HEK293T (cell line): ENCODE data around the gene SIAH3.

ENCODE experiments used
- ARNT ChIP-seq: fragments of 450-650 bp; IDR thresholded peaks from 2 replicates; pipeline ENCODE4 v1.6.1; 2017; ENCODE audit warnings: mild to moderate bottlenecking
- BHLHE40 ChIP-seq: fragments of 450-650 bp; IDR thresholded peaks from 2 replicates; pipeline ENCODE4 v1.6.1; 2016; ENCODE audit warnings: mild to moderate bottlenecking, moderate library complexity, borderline replicate concordance
- CTBP1 ChIP-seq: fragments of 450-650 bp; IDR thresholded peaks from 2 replicates; pipeline ENCODE4 v1.6.1; 2016; ENCODE audit warnings: borderline replicate concordance
- FOXK2 ChIP-seq: fragments of 450-650 bp; IDR thresholded peaks from 2 replicates; pipeline ENCODE4 v1.6.1; 2016; ENCODE audit warnings: mild to moderate bottlenecking
- FOXM1 ChIP-seq: fragments of 450-650 bp; IDR thresholded peaks from 2 replicates; pipeline ENCODE4 v1.6.1; 2017; ENCODE audit warnings: mild to moderate bottlenecking, borderline replicate concordance
- HDGF ChIP-seq: fragments of 450-650 bp; IDR thresholded peaks from 2 replicates; pipeline ENCODE4 v1.6.1; 2017; ENCODE audit warnings: antibody characterized with exemption, borderline replicate concordance
- L3MBTL2 ChIP-seq: fragments of 450-650 bp; conservative IDR thresholded peaks from 2 replicates; pipeline ENCODE4 v1.6.1; 2016; ENCODE audit warnings: mild to moderate bottlenecking
- NFRKB ChIP-seq: fragments of 450-650 bp; IDR thresholded peaks from 2 replicates; pipeline ENCODE4 v1.6.1; 2016; ENCODE audit warnings: mild to moderate bottlenecking, moderate library complexity
- SP1 ChIP-seq: fragments of 450-650 bp; IDR thresholded peaks from 2 replicates; pipeline ENCODE4 v1.6.1; 2017
- SUZ12 ChIP-seq: fragments of 450-650 bp; IDR thresholded peaks from 2 replicates; pipeline ENCODE4 v1.6.1; 2016; ENCODE audit warnings: mild to moderate bottlenecking
- TARDBP ChIP-seq: fragments of 450-650 bp; IDR thresholded peaks from 2 replicates; pipeline ENCODE4 v1.6.1; 2016
- ZNF384 ChIP-seq: fragments of 450-650 bp; IDR thresholded peaks from 2 replicates; pipeline ENCODE4 v1.6.1; 2016
- TF ChIP-seq, protein P1 (sequence below): fragments of 450-650 bp; IDR thresholded peaks from 2 replicates; pipeline ENCODE4 v1.6.1; 2016

DNA sequence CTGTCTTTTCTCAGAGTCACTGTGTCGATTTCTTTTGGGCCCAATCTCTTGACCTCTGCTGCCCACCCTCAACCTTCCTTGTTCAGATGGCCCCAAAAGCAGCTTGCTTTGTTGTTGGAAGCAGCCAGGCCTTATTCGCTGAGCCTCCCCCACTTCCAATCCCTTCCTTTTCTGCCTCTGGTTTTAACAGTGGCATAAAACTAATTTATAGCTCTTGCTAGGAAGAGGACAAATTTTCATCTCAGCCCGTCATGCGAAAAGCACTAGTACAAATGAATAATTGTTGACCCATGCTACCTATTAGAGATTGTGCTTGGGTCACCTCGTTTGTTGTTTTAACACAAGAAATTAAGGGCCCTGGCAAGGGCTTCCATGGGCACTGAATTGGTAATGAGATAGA lies 51.1 kb downstream of the SIAH3 start:
- no peak for TF ChIP-seq ARNT
- no peak for TF ChIP-seq TARDBP
- TF ChIP-seq L3MBTL2 = no peak
- no peak for TF ChIP-seq FOXM1
- TF ChIP-seq SP1 = no peak
- TF ChIP-seq NFRKB = no peak
- TF ChIP-seq SUZ12 = no peak
- TF ChIP-seq BHLHE40 = no peak
- no peak for TF ChIP-seq FOXK2
- TF ChIP-seq, protein P1, sequence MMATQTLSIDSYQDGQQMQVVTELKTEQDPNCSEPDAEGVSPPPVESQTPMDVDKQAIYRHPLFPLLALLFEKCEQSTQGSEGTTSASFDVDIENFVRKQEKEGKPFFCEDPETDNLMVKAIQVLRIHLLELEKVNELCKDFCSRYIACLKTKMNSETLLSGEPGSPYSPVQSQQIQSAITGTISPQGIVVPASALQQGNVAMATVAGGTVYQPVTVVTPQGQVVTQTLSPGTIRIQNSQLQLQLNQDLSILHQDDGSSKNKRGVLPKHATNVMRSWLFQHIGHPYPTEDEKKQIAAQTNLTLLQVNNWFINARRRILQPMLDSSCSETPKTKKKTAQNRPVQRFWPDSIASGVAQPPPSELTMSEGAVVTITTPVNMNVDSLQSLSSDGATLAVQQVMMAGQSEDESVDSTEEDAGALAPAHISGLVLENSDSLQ = no peak
- TF ChIP-seq ZNF384 = no peak
- no peak for TF ChIP-seq HDGF
- TF ChIP-seq CTBP1 = no peak
